H1 (cell line): ENCODE results near the gene SLC11A1. TPM values are rescaled to one million over a fixed set of nuclear protein-coding genes. Genes with fewer than 3 reads are reported as not detected.

Experiments
- CHD7 ChIP-seq: fragments of 300-600 bp; sonication (generic); IDR thresholded peaks from 2 replicates; pipeline ENCODE4 v1.7.1; 2012; ENCODE audit warnings: low read length, moderate library complexity, mild to moderate bottlenecking, inconsistent platforms; ENCODE audit not compliant: insufficient replicate concordance
- KDM4A ChIP-seq: IDR thresholded peaks from one replicate; pipeline ENCODE4 v1.7.1; 2012; ENCODE audit warnings: low read depth, mild to moderate bottlenecking, moderate library complexity, low read length, inconsistent platforms; ENCODE audit not compliant: severe bottlenecking
- PHF8 ChIP-seq: fragments of 200-600 bp; sonication (generic); conservative IDR thresholded peaks from 2 replicates; pipeline ENCODE4 v1.7.1; 2012; ENCODE audit warnings: low read depth, mild to moderate bottlenecking, inconsistent platforms, low read length, moderate library complexity
- POLR2A ChIP-seq, 2 experiments: IDR thresholded peaks; 1 replicate in 1 of 2; 2 replicates in 1 of 2; pipeline ENCODE4 v1.6.1; 2011; ENCODE audit warnings: low read depth in 2 of 2, low read length in 2 of 2, mild to moderate bottlenecking in 2 of 2; ENCODE audit errors: control extremely low read depth in 1 of 2
- TCF12 ChIP-seq: IDR thresholded peaks from 2 replicates; pipeline ENCODE4 v1.6.1; 2011; ENCODE audit warnings: low read depth, mild to moderate bottlenecking, low read length
- polyA plus RNA-seq, 7 experiments: library from polyadenylated mRNA; depleted of rRNA in 3 of 7; stranded (reverse) in 5 of 7; unstranded in 2 of 7; fragments of >200 nt in 5 of 7; fragments of 200-250 nt in 2 of 7; gene quantifications; 1 replicate in 5 of 7; 2 replicates in 1 of 7; 4 replicates in 1 of 7; pipeline versions ENCODE4 v1.2.1 to v1.2.3, GENCODE V29; 2011 to 2013; ENCODE audit warnings: missing spikeins in 2 of 7, mixed read lengths in 2 of 7
- total RNA-seq: library from RNA; stranded (reverse); fragmentation: NEBNext Ultra II Directional; extraction: Animal tissue kit (Norgen Biotek cat#: 25700); gene quantifications from 2 replicates; pipeline ENCODE4 v1.2.1, GENCODE V29; 2021

Gene SLC11A1
- total and polyA plus RNA-seq, 2 of the 8 experiments (the other 6 are each of a cell fraction or from before 2014, with no cell fraction given), result 0.20 to 0.43 TPM

GRCh38 chr2:218360453-218360852 lies 21.6 kb upstream of the SLC11A1 start (continued):
- TF ChIP-seq CHD7, result no peak
- TF ChIP-seq TCF12, result no peak
- TF ChIP-seq POLR2A (IDR thresholded peaks at IDR 0.05; ENCODE audit: control extremely low read depth in 1 of 2, low read depth in 2 of 2, low read length in 2 of 2), result no peak
- no peak for TF ChIP-seq PHF8
- TF ChIP-seq KDM4A, result no peak
